Measurements from ENCODE around the gene CYP39A1.

- TF ChIP-seq EZH2 (IDR thresholded peaks at IDR 0.05; ENCODE audit: borderline replicate concordance), result no peak
- TF ChIP-seq, protein P1, sequence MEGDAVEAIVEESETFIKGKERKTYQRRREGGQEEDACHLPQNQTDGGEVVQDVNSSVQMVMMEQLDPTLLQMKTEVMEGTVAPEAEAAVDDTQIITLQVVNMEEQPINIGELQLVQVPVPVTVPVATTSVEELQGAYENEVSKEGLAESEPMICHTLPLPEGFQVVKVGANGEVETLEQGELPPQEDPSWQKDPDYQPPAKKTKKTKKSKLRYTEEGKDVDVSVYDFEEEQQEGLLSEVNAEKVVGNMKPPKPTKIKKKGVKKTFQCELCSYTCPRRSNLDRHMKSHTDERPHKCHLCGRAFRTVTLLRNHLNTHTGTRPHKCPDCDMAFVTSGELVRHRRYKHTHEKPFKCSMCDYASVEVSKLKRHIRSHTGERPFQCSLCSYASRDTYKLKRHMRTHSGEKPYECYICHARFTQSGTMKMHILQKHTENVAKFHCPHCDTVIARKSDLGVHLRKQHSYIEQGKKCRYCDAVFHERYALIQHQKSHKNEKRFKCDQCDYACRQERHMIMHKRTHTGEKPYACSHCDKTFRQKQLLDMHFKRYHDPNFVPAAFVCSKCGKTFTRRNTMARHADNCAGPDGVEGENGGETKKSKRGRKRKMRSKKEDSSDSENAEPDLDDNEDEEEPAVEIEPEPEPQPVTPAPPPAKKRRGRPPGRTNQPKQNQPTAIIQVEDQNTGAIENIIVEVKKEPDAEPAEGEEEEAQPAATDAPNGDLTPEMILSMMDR (IDR thresholded peaks at IDR 0.05; ENCODE audit: poor library complexity), result no peak
Measured at GRCh38 chr6:46628976-46629375, 23.6 kb downstream of the CYP39A1 start.

Measured in hepatocyte (in vitro differentiated cells).